Measurements from ENCODE around the gene SETD5.
A peak's percentile ranks its signal among the peaks of the same experiment; 100 is the strongest.
"Not testable (repeated sequence)": the region's sequence is repeated elsewhere in the genome, so short reads cannot be mapped to it uniquely, and the experiment has no call there.

SETD5 gene

GRCh38 chr3:9455596-9456131, 58.2 kb downstream of the SETD5 start:
- no peak for DNase-seq (ENCODE audit: low read depth)

- DNase-seq (ENCODE audit: low read depth) = no peak
Measured at GRCh38 chr3:9467451-9467850, 70.0 kb downstream of the SETD5 start.

- no peak for DNase-seq (ENCODE audit: low read depth)
Measured at GRCh38 chr3:9468460-9468859, 71.0 kb downstream of the SETD5 start.

GRCh38 chr3:9469986-9470385, 72.6 kb downstream of the SETD5 start:
- no peak for DNase-seq (ENCODE audit: low read depth)

- DNase-seq (ENCODE audit: low read depth) = no peak
Measured at GRCh38 chr3:9473496-9474065, 76.2 kb downstream of the SETD5 start.

- no peak for DNase-seq (ENCODE audit: low read depth)
Measured at GRCh38 chr3:9474482-9474881, 77.1 kb downstream of the SETD5 start.

GRCh38 chr3:9476935-9477334, 79.5 kb downstream of the SETD5 start:
- DNase-seq (ENCODE audit: low read depth) = no peak

GRCh38 chr3:9480265-9480664, 82.8 kb downstream of the SETD5 start:
- no peak for DNase-seq (ENCODE audit: low read depth)

GRCh38 chr3:9485248-9485647, 87.8 kb downstream of the SETD5 start:
- DNase-seq (ENCODE audit: low read depth) = no peak

GRCh38 chr3:9491506-9491905, 94.1 kb downstream of the SETD5 start:
- DNase-seq (ENCODE audit: low read depth) = no peak

- not testable (repeated sequence) for DNase-seq (ENCODE audit: low read depth)
Measured at GRCh38 chr3:9494036-9494435, 96.6 kb downstream of the SETD5 start.

GRCh38 chr3:9496893-9497292, 99.5 kb downstream of the SETD5 start:
- DNase-seq (ENCODE audit: low read depth) = no peak

GRCh38 chr3:9497821-9498565, 100.6 kb downstream of the SETD5 start:
- peak; percentile 23 for DNase-seq (ENCODE audit: low read depth)

- DNase-seq (ENCODE audit: low read depth) = no peak
Measured at GRCh38 chr3:9498781-9499180, 101.4 kb downstream of the SETD5 start.

GRCh38 chr3:9499455-9500107, 102.2 kb downstream of the SETD5 start:
- no peak for DNase-seq (ENCODE audit: low read depth)

GRCh38 chr3:9500108-9501050, 103.0 kb downstream of the SETD5 start:
- DNase-seq (ENCODE audit: low read depth) = no peak

- DNase-seq (ENCODE audit: low read depth) = no peak
Measured at GRCh38 chr3:9501226-9501625, 103.8 kb downstream of the SETD5 start.

GRCh38 chr3:9503283-9503682, 105.9 kb downstream of the SETD5 start:
- peak; percentile 32 for DNase-seq (ENCODE audit: low read depth)

- no peak for DNase-seq (ENCODE audit: low read depth)
Measured at GRCh38 chr3:9507586-9508578, 110.5 kb downstream of the SETD5 start.

GRCh38 chr3:9508781-9509180, 111.4 kb downstream of the SETD5 start:
- DNase-seq (ENCODE audit: low read depth) = no peak

Data from HS-5 (cell line).